ENCODE measurements around the gene SUSD2.

- peak; percentile 53 for TF ChIP-seq CTCF (IDR thresholded peaks at IDR 0.05; ENCODE audit: borderline replicate concordance, extremely low read depth, low read length, poor library complexity, severe bottlenecking)
- TF ChIP-seq EZH2 (IDR thresholded peaks at IDR 0.05; ENCODE audit: borderline replicate concordance, low read depth, low read length, severe bottlenecking), result no peak
Measured at GRCh38 chr22:24178502-24179440, 2.5 kb upstream of the SUSD2 start.

Data from DND-41 (cell line).